ENCODE data around the gene CSHL1.

GRCh38 chr17:63934183-63935112, 23.4 kb upstream of the CSHL1 start:
- TF ChIP-seq KDM5A (IDR thresholded peaks at IDR 0.05) (no peak), SMC3 (IDR thresholded peaks at IDR 0.05) (no peak)

Measured in A549 (cell line).